ENCODE data around the gene AACS. TPM values are rescaled to one million over a fixed set of nuclear protein-coding genes. Genes with fewer than 3 reads are reported as not detected.
"Not testable (repeated sequence)": the region's sequence is repeated elsewhere in the genome, so short reads cannot be mapped to it uniquely, and the experiment has no call there.

The AACS gene
- polyA plus RNA-seq, 1 donor from 2014 or later, result 33.2 TPM

DNA sequence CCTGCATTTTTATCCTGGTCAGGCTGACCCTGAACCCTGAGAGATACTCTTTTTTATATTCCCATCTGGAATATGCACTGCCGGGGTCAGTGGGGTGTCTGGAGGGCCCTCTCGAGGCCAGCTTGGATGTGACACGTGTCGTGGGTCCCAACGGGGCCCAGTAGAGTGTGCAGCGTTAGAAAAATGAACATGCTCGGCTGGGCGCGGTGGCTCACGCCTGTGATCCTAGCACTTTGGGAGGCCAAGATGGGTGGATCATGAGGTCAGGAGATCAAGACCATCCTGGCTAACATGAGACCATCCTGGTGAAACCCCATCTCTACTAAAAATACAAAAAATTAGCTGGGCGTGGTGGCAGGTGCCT is 76.0 kb downstream of the AACS start:
- not testable (repeated sequence) for H3K9me3 ChIP-seq (ENCODE audit: low read length); H3F3A ChIP-seq (ENCODE audit: insufficient read depth, low read length, poor library complexity, severe bottlenecking); H3K27me3 ChIP-seq (ENCODE audit: insufficient read depth, low read depth, low read length); H3K27ac ChIP-seq (ENCODE audit: low read length); H3K4me2 ChIP-seq (ENCODE audit: low read length); H3K79me2 ChIP-seq (replicated peaks; ENCODE audit: insufficient read depth, low read length); H3K9ac ChIP-seq (ENCODE audit: low read length); H4K20me1 ChIP-seq (ENCODE audit: insufficient read depth); H3K4me3 ChIP-seq (ENCODE audit: low read length); H2AFZ ChIP-seq (ENCODE audit: low read depth, low read length); H3K36me3 ChIP-seq (ENCODE audit: insufficient read depth, low read length); H3K9me2 ChIP-seq (ENCODE audit: insufficient read depth, low read length)

DNA sequence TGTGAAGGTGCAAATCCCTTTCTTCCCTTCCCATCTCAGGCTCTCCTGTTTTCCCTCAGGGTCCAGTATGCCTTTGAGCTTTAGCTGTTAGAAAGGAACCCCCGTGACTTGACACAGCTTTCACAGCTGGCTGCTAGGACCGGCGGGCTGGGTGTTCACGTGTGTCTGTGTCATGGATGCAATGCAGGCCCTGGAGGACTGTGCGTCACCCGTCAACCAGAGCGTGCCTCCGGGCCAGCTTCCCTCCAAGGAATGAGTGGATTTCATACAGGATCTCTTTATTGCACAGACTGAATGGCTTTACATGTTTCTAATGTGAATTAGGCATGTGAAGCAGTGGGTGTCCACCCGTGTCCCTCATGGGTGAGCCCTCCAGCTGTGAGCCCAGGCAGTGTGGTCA is 77.4 kb downstream of the AACS start:
- Histone ChIP-seq H3K27ac (ENCODE audit: low read length) (no peak overlapping the region), H3K9me3 (ENCODE audit: low read length) (no peaks in the 10 kb centered on the region), H3K4me3 (ENCODE audit: low read length) (no peak overlapping the region), H2AFZ (ENCODE audit: low read depth, low read length) (no peak overlapping the region), H3K9ac (ENCODE audit: low read length) (no peak overlapping the region), H3K79me2 (replicated peaks; ENCODE audit: insufficient read depth, low read length) (no peaks in the 10 kb centered on the region), H3K9me2 (ENCODE audit: insufficient read depth, low read length) (no peaks in the 10 kb centered on the region), H3F3A (ENCODE audit: insufficient read depth, low read length, poor library complexity, severe bottlenecking) (no peaks in the 10 kb centered on the region), H3K36me3 (ENCODE audit: insufficient read depth, low read length) (no peaks in the 10 kb centered on the region), H3K27me3 (ENCODE audit: insufficient read depth, low read depth, low read length) (no peaks in the 10 kb centered on the region), H3K4me2 (ENCODE audit: low read length) (no peak overlapping the region), H4K20me1 (ENCODE audit: insufficient read depth) (no peaks in the 10 kb centered on the region)
- no peak for TF ChIP-seq TAF1 (IDR thresholded peaks at IDR 0.05; ENCODE audit: low read depth)
- TF ChIP-seq POLR2AphosphoS5 (IDR thresholded peaks at IDR 0.05), result no peak
- TF ChIP-seq RAD21 (conservative IDR thresholded peaks at IDR 0.05), result no peak
- no peak for TF ChIP-seq EZH2 (IDR thresholded peaks at IDR 0.05; ENCODE audit: borderline replicate concordance, insufficient read depth, low read length, poor library complexity, severe bottlenecking)
- no peak for TF ChIP-seq SMC3 (conservative IDR thresholded peaks at IDR 0.05; ENCODE audit: poor library complexity)

DNA sequence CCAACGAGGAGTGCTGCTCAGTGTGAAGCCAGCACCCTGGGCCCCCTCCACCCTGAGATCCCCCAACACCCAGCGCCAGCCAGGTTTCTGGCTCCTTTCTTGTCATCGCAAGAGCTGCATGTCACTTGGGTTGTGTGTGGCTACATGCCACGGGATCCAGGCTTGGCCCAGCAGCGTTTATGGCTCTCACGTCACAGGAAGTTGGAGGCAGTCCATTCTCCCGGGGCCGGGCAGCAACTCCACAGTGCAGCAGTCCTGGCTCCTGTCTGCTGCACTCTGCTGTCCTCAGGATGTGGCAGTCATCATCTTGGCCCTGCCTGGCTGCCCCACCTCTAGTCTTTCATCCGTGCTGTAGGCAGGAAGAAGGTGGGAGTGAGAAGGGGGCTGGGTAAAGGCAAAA is 78.3 kb downstream of the AACS start:
- Histone ChIP-seq H3K9ac (ENCODE audit: low read length) (no peak overlapping the region), H3K79me2 (replicated peaks; ENCODE audit: insufficient read depth, low read length) (no peaks in the 10 kb centered on the region), H3K9me2 (ENCODE audit: insufficient read depth, low read length) (no peaks in the 10 kb centered on the region), H2AFZ (ENCODE audit: low read depth, low read length) (no peak overlapping the region), H3K9me3 (ENCODE audit: low read length) (no peaks in the 10 kb centered on the region), H3K4me3 (ENCODE audit: low read length) (no peak overlapping the region), H3K4me2 (ENCODE audit: low read length) (no peak overlapping the region), H3K27me3 (ENCODE audit: insufficient read depth, low read depth, low read length) (no peaks in the 10 kb centered on the region), H4K20me1 (ENCODE audit: insufficient read depth) (no peaks in the 10 kb centered on the region), H3F3A (ENCODE audit: insufficient read depth, low read length, poor library complexity, severe bottlenecking) (no peaks in the 10 kb centered on the region), H3K27ac (ENCODE audit: low read length) (no peak overlapping the region), H3K36me3 (ENCODE audit: insufficient read depth, low read length) (no peaks in the 10 kb centered on the region)
- TF ChIP-seq POLR2AphosphoS5 (IDR thresholded peaks at IDR 0.05) (no peak), SMC3 (conservative IDR thresholded peaks at IDR 0.05; ENCODE audit: poor library complexity) (no peak), MXI1 (conservative IDR thresholded peaks at IDR 0.05; ENCODE audit: poor library complexity, severe bottlenecking) (no peak), RAD21 (conservative IDR thresholded peaks at IDR 0.05) (no peak), TAF1 (IDR thresholded peaks at IDR 0.05; ENCODE audit: low read depth) (no peak)
- TF ChIP-seq, protein P1, sequence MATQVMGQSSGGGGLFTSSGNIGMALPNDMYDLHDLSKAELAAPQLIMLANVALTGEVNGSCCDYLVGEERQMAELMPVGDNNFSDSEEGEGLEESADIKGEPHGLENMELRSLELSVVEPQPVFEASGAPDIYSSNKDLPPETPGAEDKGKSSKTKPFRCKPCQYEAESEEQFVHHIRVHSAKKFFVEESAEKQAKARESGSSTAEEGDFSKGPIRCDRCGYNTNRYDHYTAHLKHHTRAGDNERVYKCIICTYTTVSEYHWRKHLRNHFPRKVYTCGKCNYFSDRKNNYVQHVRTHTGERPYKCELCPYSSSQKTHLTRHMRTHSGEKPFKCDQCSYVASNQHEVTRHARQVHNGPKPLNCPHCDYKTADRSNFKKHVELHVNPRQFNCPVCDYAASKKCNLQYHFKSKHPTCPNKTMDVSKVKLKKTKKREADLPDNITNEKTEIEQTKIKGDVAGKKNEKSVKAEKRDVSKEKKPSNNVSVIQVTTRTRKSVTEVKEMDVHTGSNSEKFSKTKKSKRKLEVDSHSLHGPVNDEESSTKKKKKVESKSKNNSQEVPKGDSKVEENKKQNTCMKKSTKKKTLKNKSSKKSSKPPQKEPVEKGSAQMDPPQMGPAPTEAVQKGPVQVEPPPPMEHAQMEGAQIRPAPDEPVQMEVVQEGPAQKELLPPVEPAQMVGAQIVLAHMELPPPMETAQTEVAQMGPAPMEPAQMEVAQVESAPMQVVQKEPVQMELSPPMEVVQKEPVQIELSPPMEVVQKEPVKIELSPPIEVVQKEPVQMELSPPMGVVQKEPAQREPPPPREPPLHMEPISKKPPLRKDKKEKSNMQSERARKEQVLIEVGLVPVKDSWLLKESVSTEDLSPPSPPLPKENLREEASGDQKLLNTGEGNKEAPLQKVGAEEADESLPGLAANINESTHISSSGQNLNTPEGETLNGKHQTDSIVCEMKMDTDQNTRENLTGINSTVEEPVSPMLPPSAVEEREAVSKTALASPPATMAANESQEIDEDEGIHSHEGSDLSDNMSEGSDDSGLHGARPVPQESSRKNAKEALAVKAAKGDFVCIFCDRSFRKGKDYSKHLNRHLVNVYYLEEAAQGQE (IDR thresholded peaks at IDR 0.05; ENCODE audit: borderline replicate concordance), result no peak
- TF ChIP-seq, protein P2, sequence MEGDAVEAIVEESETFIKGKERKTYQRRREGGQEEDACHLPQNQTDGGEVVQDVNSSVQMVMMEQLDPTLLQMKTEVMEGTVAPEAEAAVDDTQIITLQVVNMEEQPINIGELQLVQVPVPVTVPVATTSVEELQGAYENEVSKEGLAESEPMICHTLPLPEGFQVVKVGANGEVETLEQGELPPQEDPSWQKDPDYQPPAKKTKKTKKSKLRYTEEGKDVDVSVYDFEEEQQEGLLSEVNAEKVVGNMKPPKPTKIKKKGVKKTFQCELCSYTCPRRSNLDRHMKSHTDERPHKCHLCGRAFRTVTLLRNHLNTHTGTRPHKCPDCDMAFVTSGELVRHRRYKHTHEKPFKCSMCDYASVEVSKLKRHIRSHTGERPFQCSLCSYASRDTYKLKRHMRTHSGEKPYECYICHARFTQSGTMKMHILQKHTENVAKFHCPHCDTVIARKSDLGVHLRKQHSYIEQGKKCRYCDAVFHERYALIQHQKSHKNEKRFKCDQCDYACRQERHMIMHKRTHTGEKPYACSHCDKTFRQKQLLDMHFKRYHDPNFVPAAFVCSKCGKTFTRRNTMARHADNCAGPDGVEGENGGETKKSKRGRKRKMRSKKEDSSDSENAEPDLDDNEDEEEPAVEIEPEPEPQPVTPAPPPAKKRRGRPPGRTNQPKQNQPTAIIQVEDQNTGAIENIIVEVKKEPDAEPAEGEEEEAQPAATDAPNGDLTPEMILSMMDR (IDR thresholded peaks at IDR 0.05; ENCODE audit: poor library complexity, severe bottlenecking), result no peak
